HepG2 (cell line): ENCODE data around the gene DUS1L. TPM values are rescaled to one million over a fixed set of nuclear protein-coding genes. Genes with fewer than 3 reads are reported as not detected.
A peak's percentile ranks its signal among the peaks of the same experiment; 100 is the strongest.

ENCODE experiments used
- ARID2 ChIP-seq: sonication (generic); formaldehyde crosslinking; IDR thresholded peaks from 2 replicates; pipeline ENCODE4 v1.8.1; 2022; ENCODE audit warnings: mild to moderate bottlenecking, missing genetic modification reagents, borderline replicate concordance
- ARID3A ChIP-seq: IDR thresholded peaks from 2 replicates; pipeline ENCODE4 v1.6.1; 2012; ENCODE audit warnings: low read depth, low read length, improper control_type of control experiment
- CCDC6 ChIP-seq: sonication (generic); formaldehyde crosslinking; IDR thresholded peaks from 2 replicates; pipeline ENCODE4 v1.8.1; 2022; ENCODE audit warnings: mild to moderate bottlenecking, missing genetic modification reagents, moderate library complexity
- CEBPZ ChIP-seq: IDR thresholded peaks from 2 replicates; pipeline ENCODE4 v1.6.1; 2012; ENCODE audit warnings: low read length, improper control_type of control experiment
- FLYWCH1 ChIP-seq: sonication (generic); formaldehyde crosslinking; IDR thresholded peaks from 2 replicates; pipeline ENCODE4 v1.8.1; 2023; ENCODE audit warnings: mild to moderate bottlenecking, missing genetic modification reagents
- HNRNPL ChIP-seq: fragments of 200-400 bp; formaldehyde crosslinking; IDR thresholded peaks from 2 replicates; pipeline ENCODE4 v1.6.1; 2017; ENCODE audit warnings: mild to moderate bottlenecking, low read depth, low read length
- HOXA7 ChIP-seq: sonication (generic); formaldehyde crosslinking; IDR thresholded peaks from 2 replicates; pipeline ENCODE4 v1.8.1; 2022; ENCODE audit warnings: mild to moderate bottlenecking, missing genetic modification reagents, moderate library complexity
- IRF2 ChIP-seq: IDR thresholded peaks from 2 replicates; pipeline ENCODE4 v1.6.1; 2018; ENCODE audit warnings: missing genetic modification reagents, missing compliant biosample characterization
- MLX ChIP-seq: IDR thresholded peaks from 2 replicates; pipeline ENCODE4 v1.6.1; 2016
- NBN ChIP-seq: fragments of 450-650 bp; conservative IDR thresholded peaks from 2 replicates; pipeline ENCODE4 v1.6.1; 2017
- NONO ChIP-seq, 2 experiments: fragments of 450-650 bp in 1 of 2; sonication (generic) in 1 of 2; formaldehyde crosslinking in 1 of 2; IDR thresholded peaks in 1 of 2; conservative IDR thresholded peaks in 1 of 2; 2 replicates each; pipeline versions ENCODE4 v1.6.1 to v1.8.0; 2017 to 2022; ENCODE audit warnings: mild to moderate bottlenecking in 1 of 2, missing genetic modification reagents in 1 of 2, moderate library complexity in 1 of 2
- NRL ChIP-seq: sonication (generic); formaldehyde crosslinking; IDR thresholded peaks from 2 replicates; pipeline ENCODE4 v1.5.0; 2020; ENCODE audit warnings: missing genetic modification reagents, mild to moderate bottlenecking, moderate library complexity, borderline replicate concordance
- ZKSCAN1 ChIP-seq: fragments of 150-350 bp; IDR thresholded peaks from 2 replicates; pipeline ENCODE4 v1.6.1; 2014; ENCODE audit warnings: low read length
- ZNF101 ChIP-seq: sonication (generic); formaldehyde crosslinking; IDR thresholded peaks from 2 replicates; pipeline ENCODE4 v1.4.0; 2020; ENCODE audit warnings: mild to moderate bottlenecking, low read depth, missing genetic modification reagents, borderline replicate concordance
- ZNF260 ChIP-seq: sonication (generic); formaldehyde crosslinking; IDR thresholded peaks from 2 replicates; pipeline ENCODE4 v1.4.0; 2020; ENCODE audit warnings: missing genetic modification reagents, low read depth, mild to moderate bottlenecking, borderline replicate concordance
- ZNF274 ChIP-seq: sonication (generic); formaldehyde crosslinking; IDR thresholded peaks from 2 replicates; pipeline ENCODE4 v1.5.1; 2020; ENCODE audit warnings: mild to moderate bottlenecking, missing genetic modification reagents
- ZNF354B ChIP-seq: sonication (generic); formaldehyde crosslinking; IDR thresholded peaks from 2 replicates; pipeline ENCODE4 v1.8.0; 2022; ENCODE audit warnings: mild to moderate bottlenecking, missing genetic modification reagents
- ZNF569 ChIP-seq: sonication (generic); formaldehyde crosslinking; IDR thresholded peaks from 2 replicates; pipeline ENCODE4 v1.5.0; 2020; ENCODE audit warnings: mild to moderate bottlenecking, missing genetic modification reagents, moderate library complexity, borderline replicate concordance
- ZNF704 ChIP-seq: sonication (generic); formaldehyde crosslinking; IDR thresholded peaks from 2 replicates; pipeline ENCODE4 v1.8.1; 2023; ENCODE audit warnings: mild to moderate bottlenecking, inconsistent platforms, moderate library complexity, missing genetic modification reagents, borderline replicate concordance
- ZNF816 ChIP-seq: sonication (generic); formaldehyde crosslinking; IDR thresholded peaks from 2 replicates; pipeline ENCODE4 v1.8.0; 2022; ENCODE audit warnings: missing genetic modification reagents, mild to moderate bottlenecking, borderline replicate concordance
- ZNF841 ChIP-seq: sonication (generic); formaldehyde crosslinking; IDR thresholded peaks from 2 replicates; pipeline ENCODE4 v1.8.1; 2023; ENCODE audit warnings: missing genetic modification reagents, borderline replicate concordance
- ZNF850 ChIP-seq: sonication (generic); formaldehyde crosslinking; conservative IDR thresholded peaks from 2 replicates; pipeline ENCODE4 v1.9.0; 2021; ENCODE audit warnings: mild to moderate bottlenecking, missing genetic modification reagents
- ZSCAN30 ChIP-seq: sonication (generic); formaldehyde crosslinking; IDR thresholded peaks from 2 replicates; pipeline ENCODE4 v1.5.0; 2020; ENCODE audit warnings: mild to moderate bottlenecking, missing genetic modification reagents
- polyA plus RNA-seq, 8 experiments: library from polyadenylated mRNA; depleted of rRNA in 3 of 8; stranded (reverse) in 7 of 8; unstranded in 1 of 8; fragments of >200 nt; fragmentation: Illumina TruSeq in 4 of 8; extraction: Trizol in 4 of 8; gene quantifications; 2 replicates each; pipeline versions ENCODE4 v1.2.1 to v1.2.3, GENCODE V29; 2011 to 2016; ENCODE audit warnings: low read depth in 4 of 8, missing spikeins in 1 of 8, mixed read lengths in 1 of 8; ENCODE audit not compliant: insufficient read depth in 1 of 8
- total RNA-seq, 5 experiments: library from RNA; depleted of rRNA; stranded (reverse); fragments of >200 nt; fragmentation: Illumina TruSeq; extraction: Trizol; gene quantifications; 2 replicates each; pipeline ENCODE4 v1.2.3, GENCODE V29; 2016; ENCODE audit warnings: low read depth in 1 of 5

The DUS1L gene
- total and polyA plus RNA-seq, 2 of the 13 experiments (the other 11 are each of a cell fraction or from before 2014, with no cell fraction given): 81.0 to 109 TPM

- TF ChIP-seq HOXA7 (CRISPR knock-in tag) (no peak), ZNF816 (CRISPR knock-in tag) (no peak), ARID2 (CRISPR knock-in tag) (no peak), ZNF260 (CRISPR knock-in tag) (no peak), ZNF274 (no peak; the same call in 1 of the 2 replicates), CEBPZ (no peak), ZKSCAN1 (no peak), ZNF841 (no peak), NONO (IDR thresholded peaks at IDR 0.05) (no peak; the same call in 1 of the 2 replicates), NONO (CRISPR knock-in tag; conservative IDR thresholded peaks at IDR 0.05) (peak; percentile 79; the same call in 1 of the 2 replicates), IRF2 (CRISPR knock-in tag) (peak; percentile 85), MLX (0 out of 2 replicates have a peak, but pooled peaks have one; percentile 20), HNRNPL (peak; percentile 94), ZNF354B (0 out of 2 replicates have a peak, but pooled peaks have one; percentile 53), ZNF850 (CRISPR knock-in tag) (no peak), ZSCAN30 (CRISPR knock-in tag) (no peak), CCDC6 (CRISPR knock-in tag) (peak; percentile 46; the same call in 1 of the 2 replicates), ARID3A (no peak), NBN (no peak), ZNF704 (CRISPR knock-in tag) (no peak), NRL (CRISPR knock-in tag) (no peak), ZNF569 (no peak), FLYWCH1 (CRISPR knock-in tag) (no peak), ZNF101 (no peak)
These were observed 44.3 kb downstream of the DUS1L start (continued) for GRCh38 chr17:82021107-82021899.
